Measurements from ENCODE around the gene KCNC4.

The KCNC4 gene

DNA sequence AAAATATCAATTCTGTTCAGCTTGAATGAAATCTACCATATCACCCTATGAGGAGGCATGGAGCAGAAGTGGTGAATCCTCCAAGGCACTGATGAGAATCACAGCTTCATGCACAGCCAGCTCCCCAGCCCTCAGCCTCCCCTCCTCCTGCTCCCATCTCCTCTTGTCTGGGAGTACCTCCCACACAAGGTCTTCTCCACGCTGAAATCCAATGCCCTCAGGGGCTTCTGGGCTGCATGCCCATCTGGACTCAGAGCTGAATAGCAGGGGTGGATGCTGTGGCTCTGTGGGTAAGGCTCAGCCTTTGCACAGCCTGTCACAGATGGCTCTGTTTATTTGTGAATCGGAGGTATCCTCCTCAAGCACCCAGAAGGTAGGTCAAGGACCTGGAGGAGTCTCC, 48.6 kb downstream of the KCNC4 start:
- no peak for DNase-seq

DNA sequence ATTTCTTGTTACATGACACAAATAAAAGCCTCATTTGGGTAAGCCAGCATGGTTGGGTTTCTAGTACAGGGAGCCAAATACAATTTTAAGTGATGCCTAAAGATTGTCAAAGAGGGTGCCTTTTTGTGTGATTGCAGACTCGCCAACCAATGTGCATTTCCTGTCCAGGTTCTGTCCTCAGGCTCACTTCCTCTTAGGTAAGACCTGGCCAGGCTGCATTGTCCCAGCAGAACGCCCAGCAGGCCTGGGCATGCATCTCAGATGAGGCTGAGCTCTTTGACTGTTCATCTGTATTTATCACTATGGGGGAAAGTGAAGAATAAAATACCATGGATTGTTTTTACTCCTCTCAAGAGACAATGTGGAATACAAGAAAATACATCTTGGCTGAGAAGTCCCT, 49.7 kb downstream of the KCNC4 start:
- DNase-seq: no peak
